HS-27A (cell line): ENCODE measurements around the gene CCDC85C.
A peak's percentile ranks its signal among the peaks of the same experiment; 100 is the strongest.

Experiments used
- DNase-seq: peaks from one replicate; pipeline ENCODE4 v3.0.0-alpha.2; 2012; ENCODE audit warnings: low read depth, missing footprints

Gene CCDC85C

GRCh38 chr14:99589651-99590530 lies 14.1 kb downstream of the CCDC85C start:
- DNase-seq: no peak

GRCh38 chr14:99589031-99589441 lies 15.0 kb downstream of the CCDC85C start:
- DNase-seq: no peak

- no peak for DNase-seq
These were observed 16.3 kb downstream of the CCDC85C start for GRCh38 chr14:99587460-99588278.

- DNase-seq: no peak
These were observed 17.1 kb downstream of the CCDC85C start for GRCh38 chr14:99586761-99587459.

GRCh38 chr14:99586054-99586760 lies 17.8 kb downstream of the CCDC85C start:
- DNase-seq: no peak

GRCh38 chr14:99584823-99585222 lies 19.2 kb downstream of the CCDC85C start:
- DNase-seq: no peak

GRCh38 chr14:99581938-99582337 lies 22.1 kb downstream of the CCDC85C start:
- no peak for DNase-seq

- DNase-seq: no peak
These were observed 22.6 kb downstream of the CCDC85C start for GRCh38 chr14:99581374-99581773.

GRCh38 chr14:99579903-99580571 lies 24.0 kb downstream of the CCDC85C start:
- DNase-seq: peak; percentile 95

GRCh38 chr14:99579120-99579836 lies 24.7 kb downstream of the CCDC85C start:
- no peak for DNase-seq

- DNase-seq: no peak
These were observed 25.4 kb downstream of the CCDC85C start for GRCh38 chr14:99578541-99579101.

- no peak for DNase-seq
These were observed 27.0 kb downstream of the CCDC85C start for GRCh38 chr14:99576761-99577705.

- no peak for DNase-seq
These were observed 27.7 kb downstream of the CCDC85C start for GRCh38 chr14:99576304-99576703.

GRCh38 chr14:99575043-99576023 lies 28.7 kb downstream of the CCDC85C start:
- DNase-seq: peak; percentile 81

- peak; percentile 94 for DNase-seq
These were observed 29.7 kb downstream of the CCDC85C start for GRCh38 chr14:99574099-99574880.

GRCh38 chr14:99573436-99574098 lies 30.4 kb downstream of the CCDC85C start:
- DNase-seq: no peak

- no peak for DNase-seq
These were observed 31.0 kb downstream of the CCDC85C start for GRCh38 chr14:99573000-99573330.
